GM21367 (cell line): ENCODE data around the gene CHD9.
A peak's percentile ranks its signal among the peaks of the same experiment; 100 is the strongest.
"Not testable (repeated sequence)": the region's sequence is repeated elsewhere in the genome, so short reads cannot be mapped to it uniquely, and the experiment has no call there.

Experiments used
- ATAC-seq: cut with Tn5 transposase; IDR thresholded peaks from one replicate; pipeline ENCODE4 v1.9.1; 2021; ENCODE audit not compliant: unreplicated experiment

CHD9 gene

GRCh38 chr16:53045341-53046220 is 9.2 kb upstream of the CHD9 start:
- no peak for ATAC-seq

- ATAC-seq: not testable (repeated sequence)
These were observed 7.3 kb upstream of the CHD9 start for GRCh38 chr16:53047515-53047914.

- ATAC-seq: no peak
These were observed 6.5 kb upstream of the CHD9 start for GRCh38 chr16:53048139-53048915.

GRCh38 chr16:53051255-53051654 is 3.5 kb upstream of the CHD9 start:
- not testable (repeated sequence) for ATAC-seq

- no peak for ATAC-seq
These were observed 2.0 kb upstream of the CHD9 start, which contains the start of gene CHD9NB for GRCh38 chr16:53052519-53053501. CHD9NB (minus strand) TSS chr16:53052897; CDS start chr16:53044158, 8,739 bp downstream.

- peak; percentile 18 for ATAC-seq
These were observed 673 bp upstream of the CHD9 start for GRCh38 chr16:53053967-53054669.

- no peak for ATAC-seq
These were observed 975 bp downstream of the CHD9 start for GRCh38 chr16:53055541-53056391.

GRCh38 chr16:53056392-53056881 is 1.6 kb downstream of the CHD9 start:
- ATAC-seq: no peak

GRCh38 chr16:53057658-53058057 is 2.9 kb downstream of the CHD9 start:
- ATAC-seq: no peak

- ATAC-seq: no peak
These were observed 3.6 kb downstream of the CHD9 start for GRCh38 chr16:53058441-53058840.

- ATAC-seq: no peak
These were observed 4.1 kb downstream of the CHD9 start for GRCh38 chr16:53058882-53059281.

GRCh38 chr16:53059672-53060071 is 4.9 kb downstream of the CHD9 start:
- no peak for ATAC-seq

- ATAC-seq: no peak
These were observed 6.5 kb downstream of the CHD9 start for GRCh38 chr16:53061256-53061655.

GRCh38 chr16:53061701-53062159 is 6.9 kb downstream of the CHD9 start:
- peak; percentile 83 for ATAC-seq

- no peak for ATAC-seq
These were observed 9.3 kb downstream of the CHD9 start for GRCh38 chr16:53064081-53064578.

GRCh38 chr16:53065461-53066061 is 10.8 kb downstream of the CHD9 start:
- ATAC-seq: no peak

- ATAC-seq: no peak
These were observed 12.9 kb downstream of the CHD9 start for GRCh38 chr16:53067675-53068074.

- peak; percentile 58 for ATAC-seq
These were observed 13.6 kb downstream of the CHD9 start for GRCh38 chr16:53068423-53068833.
